Heart left ventricle (tissue), 16 donors: ENCODE results near the gene FOXP1. TPM values are rescaled to one million over a fixed set of nuclear protein-coding genes. Genes with fewer than 3 reads are reported as not detected.

Experiments used
- ATAC-seq, 4 donors: fragments of 200-7000 bp; cut with Tn5 transposase; one replicate each; pipeline ENCODE4 v1.9.1; 2020 to 2022; ENCODE audit warnings: moderate library complexity in 4 of 4, mild to moderate bottlenecking in 3 of 4, moderate number of reproducible peaks in 1 of 4
- DNase-seq, 5 donors: peaks; one replicate each; pipeline ENCODE4 v3.0.0-alpha.2; 2020
- H3K27ac ChIP-seq, 12 donors: fragments of 200-600 bp; sonication (generic) in 4 of 12; one replicate each; pipeline versions ENCODE4 v1.5.0 to v1.8.0; 2016 to 2022; ENCODE audit warnings: mild to moderate bottlenecking in 2 of 12
- H3K27me3 ChIP-seq, 9 donors: fragments of 200-600 bp; sonication (generic) in 2 of 9; one replicate each; pipeline versions ENCODE4 v1.5.1 to v1.8.0; 2016 to 2022; ENCODE audit warnings: mild to moderate bottlenecking in 3 of 9
- H3K36me3 ChIP-seq, 9 donors: fragments of 200-600 bp; sonication (generic) in 2 of 9; one replicate each; pipeline versions ENCODE4 v1.5.0 to v1.8.0; 2018 to 2022; ENCODE audit warnings: mild to moderate bottlenecking in 2 of 9
- H3K4me1 ChIP-seq, 12 donors: fragments of 200-600 bp; sonication (generic) in 4 of 12; one replicate each; pipeline versions ENCODE4 v1.5.0 to v1.8.0; 2016 to 2022; ENCODE audit warnings: mild to moderate bottlenecking in 3 of 12
- H3K4me3 ChIP-seq, 12 donors: fragments of 200-600 bp; sonication (generic) in 4 of 12; one replicate each; pipeline versions ENCODE4 v1.5.0 to v1.8.0; 2017 to 2022; ENCODE audit warnings: mild to moderate bottlenecking in 9 of 12, moderate library complexity in 4 of 12
- H3K9me3 ChIP-seq, 12 donors: fragments of 200-600 bp; sonication (generic) in 4 of 12; one replicate each; pipeline versions ENCODE4 v1.5.0 to v1.8.0; 2016 to 2022; ENCODE audit warnings: mild to moderate bottlenecking in 1 of 12
- CTCF ChIP-seq, 12 donors: fragments of 200-600 bp; sonication (generic) in 4 of 12; IDR thresholded peaks; one replicate each; pipeline versions ENCODE4 v1.5.0 to v1.8.0; 2018 to 2022; ENCODE audit warnings: antibody characterized with exemption in 12 of 12, mild to moderate bottlenecking in 5 of 12
- POLR2A ChIP-seq, 2 donors: fragments of 450-650 bp; IDR thresholded peaks; one replicate each; pipeline ENCODE4 v1.6.1; 2017; ENCODE audit warnings: antibody characterized with exemption in 2 of 2, mild to moderate bottlenecking in 2 of 2, moderate library complexity in 2 of 2
- WGBS, 4 donors: extraction: QIAGEN DNeasy Blood & Tissue Kit in 2 of 4; methylation state at CpG; one replicate each; pipeline versions ENCODE4 v1.1.5 to v1.1.7; 2013 to 2018; 5-methylcytosine and 5-hydroxymethylcytosine counted together
- intact Hi-C, 10 donors: fragments of 100-400 bp; cut with DNase I; formaldehyde crosslinking; loops; one replicate each; pipeline versions ENCODE4 v1.11.1 to v1.14.2; 2022
- polyA plus RNA-seq, 2 donors: library from polyadenylated mRNA; stranded (reverse); fragments of 200-250 nt; gene quantifications; one replicate each; pipeline ENCODE4 v1.2.3, GENCODE V29; 2013
- total RNA-seq, 9 donors: library from RNA; depleted of rRNA in 2 of 9; stranded (reverse); fragments of >200 nt in 2 of 9; fragmentation: NEBNext Ultra II Directional in 3 of 9; extraction: Animal tissue kit (Norgen Biotek cat#: 25700) in 3 of 9; gene quantifications; one replicate each; pipeline versions ENCODE4 v1.1.0 to v1.2.4, GENCODE V29; 2016 to 2023
- donor health status: ischemic (EF 13 %, LVEDD 7.1; RV severe dilation, severe dysfunction).
- donor health status: healthy with polysubstance abuse.
- donor health status: DM: no; HTN: yes; CAD: no.
- donor health status: DM: no; HTN: no; CAD: no.
- donor health status: ischemic (EF 25% LVEDD 6.9; RV normal size, moderate dysfunction).
- donor health status: ischemic (EF 25% LVEDD 5.7; RV mildly dilated, moderate dysfunction).
- donor health status: healthy.
- donor health status: DM: yes; HTN: yes; CAD: no.
- donor health status: ischemic (EF 35%, LVEDD 5.7; RV mildly dilated, moderate dysfunction).
- donor health status: nonischemic (EF 11% LVEDD 7.7; RV severe dilation, severe dysfunction).
- donor health status: DM: yes; HTN: yes; CAD: no.
- donor health status: PGD.
- donor health status: ischemic (EF 29% LVEDD 5.4; RV normal size, mild dysfunction).
- donor health status: nonischemic (EF 23%, LVEDD 6.1; RV moderate dilation, normal function).

Gene FOXP1
- total and polyA plus RNA-seq, 11 donors: 14.9 to 67.8 (median 41.1) TPM

GRCh38 chr3:71244153-71244825 is 339.2 kb downstream of the FOXP1 start:
- DNase-seq: peak in 4 of 5 donors; percentile 28 to 70 (median 54)
- Histone ChIP-seq H3K4me3 (peak overlapping the region in 10 of 12 donors; percentile 17 to 48 (median 42)), H3K27ac (peak overlapping the region; percentile 59 to 81 (median 68)), H3K27me3 (no peaks in the 10 kb centered on the region), H3K9me3 (no peaks in the 10 kb centered on the region), H3K36me3 (no peaks in the 10 kb centered on the region), H3K4me1 (peaks cover 0 to 72% (median 29%) of the 10 kb centered on the region in 12 donors)
- intact Hi-C loops: loop anchor here in 7 of 10 donors (5.0 to 10.0 kb wide), 6 partner anchors 37 to 341 kb away; partner anchors contain the start of gene FOXP1 (in 4 of the 7)
- ATAC-seq: peak; percentile 72 to 82 (median 78)
- WGBS, 4 donors: 43 to 52% (median 49%) methylated on average over 9 of the region's 9 CpGs
- TF ChIP-seq CTCF (IDR thresholded peaks at IDR 0.05): no peak
- no peak for TF ChIP-seq POLR2A (IDR thresholded peaks at IDR 0.05)

GRCh38 chr3:71243229-71243628 is 340.3 kb downstream of the FOXP1 start:
- no peaks in the 10 kb centered on the region for H3K36me3 ChIP-seq
- intact Hi-C loops: loop anchor here in 7 of 10 donors (5.0 to 10.0 kb wide), 6 partner anchors 36 to 342 kb away; partner anchors contain the start of gene FOXP1 (in 4 of the 7)
- peak overlapping the region in 6 of 12 donors; percentile 7 to 48 (median 43) for H3K4me3 ChIP-seq
- ATAC-seq (peak in 2 of 4 donors; percentile 17 to 30), DNase-seq (no peak)
- 39 to 65% (median 61%) methylated on average over 8 of the region's 8 CpGs for WGBS, 4 donors
- no peaks in the 10 kb centered on the region for H3K27me3 ChIP-seq
- H3K27ac ChIP-seq: peak overlapping the region in 10 of 12 donors; percentile 8 to 81 (median 66)
- TF ChIP-seq CTCF (IDR thresholded peaks at IDR 0.05) (no peak), POLR2A (IDR thresholded peaks at IDR 0.05) (no peak)
- H3K9me3 ChIP-seq: no peaks in the 10 kb centered on the region
- peaks cover 0 to 70% (median 23%) of the 10 kb centered on the region in 12 donors for H3K4me1 ChIP-seq

- intact Hi-C loops: loop anchor here in 7 of 10 donors (5.0 to 10.0 kb wide), 6 partner anchors 35 to 343 kb away; partner anchors contain the start of gene FOXP1 (in 4 of the 7)
- H3K36me3 ChIP-seq: no peaks in the 10 kb centered on the region
- H3K9me3 ChIP-seq: no peaks in the 10 kb centered on the region
- 51 to 70% (median 61%) methylated on average over 8 of the region's 8 CpGs for WGBS, 4 donors
- no peak for TF ChIP-seq POLR2A (IDR thresholded peaks at IDR 0.05)
- no peak for TF ChIP-seq CTCF (IDR thresholded peaks at IDR 0.05)
- peaks cover 0 to 70% (median 21%) of the 10 kb centered on the region in 12 donors for H3K4me1 ChIP-seq
- DNase-seq: no peak
- no peak overlapping the region for H3K4me3 ChIP-seq
- no peak for ATAC-seq
- peak overlapping the region in 4 of 12 donors; percentile 13 to 81 (median 26) for H3K27ac ChIP-seq
- H3K27me3 ChIP-seq: no peaks in the 10 kb centered on the region
Observed at GRCh38 chr3:71241981-71242560, 341.5 kb downstream of the FOXP1 start.
